HCT116 (cell line): ENCODE data around the gene SLC25A17. TPM values are rescaled to one million over a fixed set of nuclear protein-coding genes. Genes with fewer than 3 reads are reported as not detected.

Source experiments
- ATAC-seq: fragments of 200-7000 bp; cut with Tn5 transposase; 2 replicates; pipeline ENCODE4 v1.9.1; 2020; ENCODE audit warnings: mild to moderate bottlenecking, moderate library complexity
- BruUV-seq: library from RNA; stranded (reverse); fragments of 400-500 nt; replicated peaks from 2 replicates; lab custom pipeline; 2021; lab: Mats Ljungman, UMichigan
- CTCF ChIA-PET: fragments of 300-600 bp; sonication (Branson Sonifier 250); formaldehyde crosslinking; loops from one replicate; lab custom pipeline; 2021; ENCODE audit warnings: antibody characterized with exemption; lab: Charles Lee
- POLR2A ChIA-PET: fragments of 300-600, 350-600 bp; sonication (Branson Sonifier 250); formaldehyde crosslinking; loops from one replicate; lab custom pipeline; 2021; ENCODE audit warnings: antibody characterized with exemption; lab: Charles Lee
- RAD21 ChIA-PET, 2 experiments: fragments of 300-600 bp; sonication (Branson Sonifier 250); formaldehyde crosslinking; loops; one replicate each; lab custom pipeline; 2023; ENCODE audit warnings: low total read pairs in 2 of 2; ENCODE audit not compliant: uncharacterized antibody in 2 of 2, unreplicated experiment in 2 of 2, low non-redundant PET in 1 of 2; lab: Charles Lee
- DNase-seq: peaks from one replicate; pipeline ENCODE4 v3.0.0-alpha.2; 2010; ENCODE audit warnings: low read depth, low spot score
- H2AFZ ChIP-seq: fragments of 200-600 bp; shearing (Covaris generic), sonication (generic); 2 replicates; pipeline ENCODE4 v1.6.1; 2017; ENCODE audit warnings: low read depth, mixed run types, mixed read lengths, antibody characterized with exemption, low read length; ENCODE audit not compliant: poor library complexity, severe bottlenecking
- H3K27ac ChIP-seq: 2 replicates; pipeline ENCODE4 v1.5.1; 2012; ENCODE audit warnings: low read depth, low read length
- H3K27me3 ChIP-seq: fragments of 200-600 bp; sonication (generic); 2 replicates; pipeline ENCODE4 v1.6.1; 2016; ENCODE audit warnings: mixed run types, low read length, mixed read lengths; ENCODE audit not compliant: insufficient read depth
- H3K36me3 ChIP-seq, 2 experiments: fragments of 200-500 bp in 1 of 2; fragments of 200-600 bp in 1 of 2; sonication (Bioruptor generic) in 1 of 2; sonication (generic) in 1 of 2; 2 replicates each; pipeline versions ENCODE4 v1.5.1 to v1.6.1; 2014 to 2016; ENCODE audit warnings: low read length in 2 of 2, inconsistent platforms in 1 of 2, mixed read lengths in 1 of 2, mixed run types in 1 of 2; ENCODE audit not compliant: insufficient read depth in 2 of 2, control insufficient read depth in 1 of 2
- H3K4me1 ChIP-seq, 2 experiments: fragments of 200-600 bp in 1 of 2; sonication (generic) in 1 of 2; 2 replicates each; pipeline versions ENCODE4 v1.5.1 to v1.6.1; 2012 to 2017; ENCODE audit warnings: low read length in 2 of 2, inconsistent platforms in 1 of 2, mild to moderate bottlenecking in 1 of 2, mixed read lengths in 1 of 2, mixed run types in 1 of 2, moderate library complexity in 1 of 2; ENCODE audit not compliant: insufficient read depth in 2 of 2, control insufficient read depth in 1 of 2
- H3K4me2 ChIP-seq: fragments of 200-600 bp; sonication (generic); 2 replicates; pipeline ENCODE4 v1.6.1; 2017; ENCODE audit warnings: mixed run types, low read length, mixed read lengths
- H3K4me3 ChIP-seq, 2 experiments: fragments of 200-600 bp in 1 of 2; sonication (generic) in 1 of 2; replicated peaks in 1 of 2; 2 replicates each; pipeline ENCODE4 v1.5.1; 2011 to 2016; ENCODE audit warnings: low read length in 2 of 2, control low read depth in 1 of 2, low read depth in 1 of 2, mild to moderate bottlenecking in 1 of 2, mixed read lengths in 1 of 2, mixed run types in 1 of 2
- H3K79me2 ChIP-seq: fragments of 200-600 bp; sonication (generic); 2 replicates; pipeline ENCODE4 v1.6.1; 2017; ENCODE audit warnings: mild to moderate bottlenecking, mixed run types, low read length, moderate library complexity, mixed read lengths; ENCODE audit not compliant: insufficient read depth
- H3K9ac ChIP-seq: fragments of 200-600 bp; sonication (generic); 2 replicates; pipeline ENCODE4 v1.6.1; 2016; ENCODE audit warnings: low read length, mixed read lengths
- H3K9me2 ChIP-seq: fragments of 200-600 bp; sonication (generic), shearing (Covaris generic); 2 replicates; pipeline ENCODE4 v1.6.1; 2017; ENCODE audit warnings: mixed run types, mild to moderate bottlenecking, moderate library complexity; ENCODE audit not compliant: insufficient read depth
- H3K9me3 ChIP-seq, 2 experiments: fragments of 200-500 bp in 1 of 2; fragments of 200-600 bp in 1 of 2; sonication (Bioruptor generic) in 1 of 2; sonication (generic) in 1 of 2; 2 replicates each; pipeline ENCODE4 v1.6.1; 2014 to 2017; ENCODE audit warnings: low read length in 2 of 2, mixed read lengths in 2 of 2, inconsistent platforms in 1 of 2, low read depth in 1 of 2, mild to moderate bottlenecking in 1 of 2, mixed run types in 1 of 2, moderate library complexity in 1 of 2; ENCODE audit not compliant: control insufficient read depth in 1 of 2, insufficient read depth in 1 of 2
- H4K20me1 ChIP-seq: fragments of 200-600 bp; sonication (generic), shearing (Covaris generic); 2 replicates; pipeline ENCODE4 v1.6.1; 2017; ENCODE audit warnings: mixed run types, mild to moderate bottlenecking, moderate library complexity; ENCODE audit not compliant: insufficient read depth
- CBX3 ChIP-seq: IDR thresholded peaks from 2 replicates; pipeline ENCODE4 v1.6.1; 2012; ENCODE audit warnings: low read depth
- EGR1 ChIP-seq: IDR thresholded peaks from 2 replicates; pipeline ENCODE4 v1.6.1; 2012; ENCODE audit warnings: low read depth
- POLR2AphosphoS5 ChIP-seq: IDR thresholded peaks from 2 replicates; pipeline ENCODE4 v1.6.1; 2011; ENCODE audit warnings: mild to moderate bottlenecking, low read depth, low read length, moderate library complexity
- RAD21 ChIP-seq: IDR thresholded peaks from 2 replicates; pipeline ENCODE4 v1.6.1; 2012; ENCODE audit warnings: low read depth, mild to moderate bottlenecking
- intact Hi-C: fragments of 100-400 bp; cut with micrococcal nuclease; formaldehyde crosslinking; loops from 2 replicates; pipeline ENCODE4 v1.10.0; 2022
- total RNA-seq: library from RNA; stranded (reverse); gene quantifications from one replicate; pipeline ENCODE4 v1.2.1, GENCODE V29; 2021; ENCODE audit not compliant: unreplicated experiment

Gene SLC25A17
- total RNA-seq, 1 experiment from 2014 or later: 16.6 TPM

DNA sequence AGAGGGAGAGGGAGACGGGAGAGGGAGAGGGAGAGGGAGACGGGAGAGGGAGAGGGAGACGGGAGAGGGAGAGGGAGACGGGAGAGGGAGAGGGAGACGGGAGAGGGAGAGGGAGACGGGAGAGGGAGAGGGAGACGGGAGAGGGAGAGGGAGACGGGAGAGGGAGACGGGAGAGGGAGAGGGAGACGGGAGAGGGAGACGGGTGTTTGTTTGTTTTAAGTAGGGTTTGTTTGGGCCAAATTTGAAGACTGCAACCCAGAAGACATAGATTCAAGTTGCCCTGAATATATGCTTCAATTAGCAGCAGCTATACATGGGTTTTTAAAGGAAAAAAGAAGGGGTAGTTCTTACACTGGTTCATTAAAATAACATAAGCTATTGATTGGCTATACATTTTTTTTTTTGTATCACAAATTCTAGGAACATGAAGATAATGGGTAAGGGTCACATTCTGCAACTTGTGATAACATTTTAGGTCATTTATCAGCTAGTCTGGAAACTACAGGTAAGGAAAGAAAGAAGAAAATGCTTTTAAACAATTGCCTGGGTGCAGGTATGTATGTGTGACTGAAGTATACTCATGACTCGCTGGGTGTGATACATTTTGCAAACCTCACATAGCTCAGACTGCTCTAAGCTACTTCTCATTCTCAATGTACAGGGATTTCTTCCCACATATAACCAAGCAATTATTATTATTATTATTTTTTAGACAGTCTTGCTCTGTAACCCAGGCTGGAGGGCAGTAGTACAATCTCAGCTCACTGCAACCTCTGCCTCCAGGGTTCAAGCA is 72.5 kb downstream of the SLC25A17 start (continued):
- TF ChIP-seq RAD21: no peak

DNA sequence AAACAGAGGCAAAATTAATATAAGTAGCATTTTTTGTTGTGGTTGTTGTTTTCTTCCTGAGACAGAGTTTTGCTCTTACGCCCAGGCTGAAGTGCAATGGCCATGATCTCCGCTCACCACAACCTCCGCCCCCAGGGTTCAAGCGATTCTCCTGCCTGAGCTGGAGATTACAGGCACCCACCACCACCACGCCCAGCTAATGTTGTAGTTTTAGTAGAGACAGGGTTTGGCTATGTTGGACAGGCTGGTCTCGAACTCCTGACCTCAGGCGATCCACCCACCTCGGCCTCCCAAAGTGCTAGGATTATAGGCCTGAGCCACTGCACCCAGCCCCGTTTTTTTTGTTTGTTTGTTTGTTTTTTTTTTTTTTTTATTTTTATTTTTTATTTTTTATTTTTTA is 75.4 kb downstream of the SLC25A17 start:
- DNase-seq (no peak), ATAC-seq (no peak)
- ChIA-PET CTCF (no interaction called here), POLR2A (no interaction called here), RAD21 (no interaction called here)
- no peak overlapping the region for H3K4me2 ChIP-seq
- no peak overlapping the region for H2AFZ ChIP-seq
- BruUV-seq: no TSS peak
- H3K27me3 ChIP-seq: no peaks in the 10 kb centered on the region
- no peak overlapping the region for H3K27ac ChIP-seq
- H3K79me2 ChIP-seq: no peaks in the 10 kb centered on the region
- no peak overlapping the region for H3K4me3 ChIP-seq
- H3K9me3 ChIP-seq: no peaks in the 10 kb centered on the region; a peak in 1 of 4 replicates
- H3K9ac ChIP-seq: no peak overlapping the region
- no peaks in the 10 kb centered on the region for H3K9me2 ChIP-seq
- intact Hi-C loops: no loop called here
- TF ChIP-seq CBX3: no peak
- TF ChIP-seq, all 23 proteins: peak for 0
- Histone ChIP-seq H3K36me3 (no peaks in the 10 kb centered on the region), H3K4me1 (peaks cover 0 to 4% of the 10 kb centered on the region in 2 experiments; a peak in 1 of 4 replicates), H4K20me1 (no peaks in the 10 kb centered on the region)

DNA sequence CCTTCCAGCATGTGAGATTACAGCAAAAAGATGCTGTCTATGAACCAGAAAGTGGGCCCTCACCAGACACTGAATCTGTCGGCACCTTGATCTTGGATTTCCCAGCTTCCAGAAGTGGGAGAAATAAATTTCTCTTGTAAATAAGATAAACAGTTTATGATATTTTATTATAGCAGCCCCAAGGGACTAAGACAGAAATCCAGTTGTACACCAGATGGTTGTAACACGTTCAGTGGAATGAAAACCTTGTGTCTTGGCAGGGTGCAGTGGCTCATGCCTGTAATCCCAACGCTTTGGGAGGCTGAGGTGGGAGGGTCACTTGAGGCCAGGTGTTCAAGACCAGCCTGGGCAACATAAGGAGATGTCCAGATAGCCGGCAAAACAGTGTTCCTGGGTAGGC is 78.0 kb downstream of the SLC25A17 start:
- H3K79me2 ChIP-seq: no peaks in the 10 kb centered on the region
- CTCF ChIA-PET: no interaction called here
- no peaks in the 10 kb centered on the region for H3K4me1 ChIP-seq
- intact Hi-C loops: no loop called here
- H3K27me3 ChIP-seq: no peaks in the 10 kb centered on the region
- ATAC-seq: no peak
- POLR2A ChIA-PET: no interaction called here
- DNase-seq: no peak
- no peak overlapping the region for H3K27ac ChIP-seq
- no peaks in the 10 kb centered on the region for H3K36me3 ChIP-seq
- TF ChIP-seq EGR1 (no peak), POLR2AphosphoS5 (no peak)
- H3K4me3 ChIP-seq: no peak overlapping the region
- H3K9me3 ChIP-seq: no peaks in the 10 kb centered on the region
- no peaks in the 10 kb centered on the region for H3K9me2 ChIP-seq
- RAD21 ChIA-PET: no interaction called here
- H3K9ac ChIP-seq: no peak overlapping the region
- no peak overlapping the region for H3K4me2 ChIP-seq
- BruUV-seq: no TSS peak
- H4K20me1 ChIP-seq: no peaks in the 10 kb centered on the region
- no peak overlapping the region for H2AFZ ChIP-seq
